ENCODE results near the gene TEX264.

The TEX264 gene

DNA sequence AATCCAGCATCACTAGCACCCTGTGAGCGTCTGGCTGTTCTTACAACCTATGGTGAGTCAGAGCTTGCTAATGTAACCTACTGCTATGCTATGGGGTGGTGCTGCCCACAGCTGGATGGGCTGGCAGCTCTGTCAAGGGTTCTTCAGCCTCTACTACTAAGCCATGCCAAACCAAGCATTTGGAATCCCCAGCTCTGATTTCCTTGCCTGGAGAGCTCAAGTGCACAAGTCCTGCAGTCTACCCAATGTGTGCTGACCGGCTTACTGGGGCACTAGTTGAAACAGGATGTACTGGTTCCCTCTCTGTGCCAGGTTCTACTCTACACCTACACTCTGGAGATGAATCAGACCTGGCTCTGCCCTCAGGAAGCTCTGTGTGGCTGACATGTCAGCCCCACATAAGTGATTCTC lies 4.2 kb downstream of the TEX264 start:
- DNase-seq (ENCODE audit: low spot score), result no peak

- no peak for DNase-seq (ENCODE audit: low spot score)
Observed at GRCh38 chr3:51676102-51676640, 5.1 kb downstream of the TEX264 start.

- DNase-seq (ENCODE audit: low spot score), result no peak
Observed at GRCh38 chr3:51677358-51677757, 6.3 kb downstream of the TEX264 start.

GRCh38 chr3:51678186-51678585 lies 7.1 kb downstream of the TEX264 start:
- DNase-seq (ENCODE audit: low spot score), result no peak

- no peak for DNase-seq (ENCODE audit: low spot score)
Observed at GRCh38 chr3:51678641-51679040, 7.6 kb downstream of the TEX264 start.

DNA sequence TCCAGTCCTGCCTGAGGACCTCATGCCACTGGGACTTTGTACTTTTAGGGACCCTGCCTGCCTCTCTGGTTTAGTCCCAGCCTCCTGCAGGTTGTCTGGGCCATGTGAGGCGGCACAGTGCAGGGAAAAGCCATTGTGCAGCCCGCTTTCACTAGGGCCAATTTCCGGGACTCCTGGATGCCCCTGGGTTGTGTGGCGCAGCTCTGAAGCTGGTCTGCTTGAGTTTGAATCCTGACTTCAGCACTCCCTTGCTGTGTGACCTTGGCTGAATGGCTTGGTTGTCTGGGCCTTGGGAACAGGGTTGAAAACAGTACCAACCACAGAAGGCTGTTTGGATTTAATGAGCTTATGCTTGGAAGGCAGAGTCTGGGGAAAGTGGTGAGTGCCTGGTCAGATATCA lies 8.3 kb downstream of the TEX264 start:
- DNase-seq (ENCODE audit: low spot score), result no peak

DNA sequence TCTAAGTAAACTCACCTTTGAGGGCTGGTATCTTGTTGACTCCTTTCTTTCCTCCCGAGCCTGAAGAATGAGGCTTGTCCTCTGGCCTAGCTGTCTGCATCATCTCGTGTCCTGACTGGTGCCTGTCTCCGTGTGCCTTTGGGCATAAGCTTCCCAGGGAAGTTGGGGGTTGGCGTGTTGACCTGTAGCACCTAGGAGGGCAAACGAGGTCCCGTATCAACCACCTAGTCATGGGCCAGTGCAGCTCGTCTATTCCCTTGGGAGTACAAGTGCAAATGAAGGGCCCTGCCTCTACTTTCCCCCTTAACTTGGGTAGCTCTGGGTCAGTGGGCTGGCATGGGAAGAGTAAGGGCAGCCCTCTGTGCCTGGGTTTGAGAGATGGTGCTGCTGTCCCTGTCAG lies 8.7 kb downstream of the TEX264 start:
- no peak for DNase-seq (ENCODE audit: low spot score)

- DNase-seq (ENCODE audit: low spot score), result no peak
Observed at GRCh38 chr3:51680196-51680595, 9.1 kb downstream of the TEX264 start.

GRCh38 chr3:51680663-51681230 lies 9.7 kb downstream of the TEX264 start:
- no peak for DNase-seq (ENCODE audit: low spot score)

DNA sequence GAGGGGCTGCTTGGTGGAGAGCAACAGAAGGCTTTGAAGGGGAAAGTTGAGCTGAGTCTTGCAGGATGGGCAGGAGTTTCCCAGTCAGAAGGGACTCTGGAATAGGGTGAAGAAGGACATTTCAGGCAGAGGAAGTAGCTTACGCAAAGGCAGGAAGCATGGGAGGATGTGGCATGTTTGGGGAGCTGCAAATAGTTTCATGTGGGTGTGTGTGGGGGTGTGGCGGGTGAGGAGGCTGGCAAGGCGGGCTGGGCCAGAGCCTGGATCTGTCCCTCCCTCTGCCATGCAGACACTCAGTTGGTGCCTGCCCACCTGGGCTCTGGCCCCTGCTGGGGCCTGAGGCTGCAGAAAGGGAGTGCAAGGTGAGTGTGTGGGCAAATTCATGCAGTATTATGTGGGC lies 10.4 kb downstream of the TEX264 start:
- DNase-seq (ENCODE audit: low spot score), result no peak

GRCh38 chr3:51682079-51682478 lies 11.0 kb downstream of the TEX264 start:
- DNase-seq (ENCODE audit: low spot score), result peak; percentile 88

- DNase-seq (ENCODE audit: low spot score), result no peak
Observed at GRCh38 chr3:51682526-51682925, 11.5 kb downstream of the TEX264 start.

DNA sequence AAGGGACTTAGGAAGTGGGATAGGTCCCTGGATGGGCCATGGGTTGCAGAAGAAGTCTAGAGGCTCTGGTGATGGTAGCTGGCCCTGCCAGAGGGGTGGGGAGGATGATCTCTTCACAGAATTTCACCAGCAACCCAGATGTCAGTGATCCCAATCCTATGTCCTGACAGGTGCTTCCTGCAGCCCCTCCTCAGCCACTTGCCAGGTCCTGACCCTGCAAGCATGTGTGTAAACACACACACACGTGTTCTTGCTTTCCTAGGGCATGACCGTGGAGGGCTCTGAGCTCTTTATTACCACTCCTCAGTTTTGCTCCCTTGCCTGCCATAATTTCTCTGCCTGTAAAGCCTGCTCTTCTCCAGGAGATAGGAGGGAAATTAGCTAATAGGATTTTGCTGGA lies 12.5 kb downstream of the TEX264 start:
- no peak for DNase-seq (ENCODE audit: low spot score)

GRCh38 chr3:51684971-51685751 lies 14.1 kb downstream of the TEX264 start:
- no peak for DNase-seq (ENCODE audit: low spot score)

DNA sequence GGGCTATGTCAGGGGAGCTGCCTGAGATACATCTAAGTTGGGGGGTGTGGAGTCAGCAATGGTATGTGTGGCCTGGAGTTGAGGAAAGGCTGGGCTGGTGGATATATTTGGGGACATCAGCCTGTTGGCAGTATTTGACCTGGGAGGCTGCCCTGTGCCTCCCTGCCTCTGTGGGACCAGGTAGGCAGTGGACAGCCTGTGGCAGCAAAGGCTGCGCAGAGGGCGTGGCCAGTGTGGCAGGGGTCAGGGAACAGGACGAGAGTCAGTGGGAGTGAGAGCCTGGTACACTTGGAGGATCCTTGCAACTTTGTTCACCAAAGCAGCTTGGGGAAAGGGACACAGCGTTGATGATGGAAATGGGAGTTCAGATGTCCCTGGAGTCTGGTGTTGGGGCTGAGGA lies 15.0 kb downstream of the TEX264 start:
- DNase-seq (ENCODE audit: low spot score), result no peak

DNA sequence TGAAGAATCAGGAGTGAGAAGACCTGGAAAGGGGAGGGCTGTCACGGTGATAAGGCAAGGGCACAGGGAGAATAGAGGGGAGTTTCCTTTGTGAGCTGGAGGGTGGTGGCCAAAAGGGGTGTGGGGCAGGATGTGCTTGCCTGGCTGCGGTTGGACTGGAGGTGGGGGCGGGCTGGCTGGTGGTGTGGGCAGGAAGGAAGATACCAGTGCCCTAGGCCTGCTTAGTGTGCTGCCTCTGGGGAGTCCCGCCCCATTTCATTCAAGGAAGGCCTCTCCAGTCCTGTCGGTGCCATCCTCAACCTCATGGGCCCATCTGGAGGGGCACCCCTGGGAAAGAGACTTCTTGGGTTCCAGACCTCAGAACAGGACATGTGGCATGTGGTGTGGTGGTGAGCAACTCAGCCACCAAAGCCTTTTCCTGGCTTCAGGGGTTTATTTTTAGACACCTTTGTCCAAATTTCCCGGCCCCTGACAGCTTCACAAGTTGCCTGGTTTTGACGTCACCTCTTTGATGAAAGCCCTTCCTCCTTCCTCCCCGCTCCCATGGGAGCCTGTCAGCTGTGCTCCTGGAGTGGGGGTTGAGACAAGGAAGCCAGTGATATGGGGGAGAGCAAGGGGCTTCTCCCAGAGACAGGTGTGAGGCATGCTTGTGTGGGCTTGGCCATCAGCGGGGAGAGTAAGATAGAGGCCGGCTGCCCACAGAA lies 15.6 kb downstream of the TEX264 start:
- DNase-seq (ENCODE audit: low spot score), result no peak

DNA sequence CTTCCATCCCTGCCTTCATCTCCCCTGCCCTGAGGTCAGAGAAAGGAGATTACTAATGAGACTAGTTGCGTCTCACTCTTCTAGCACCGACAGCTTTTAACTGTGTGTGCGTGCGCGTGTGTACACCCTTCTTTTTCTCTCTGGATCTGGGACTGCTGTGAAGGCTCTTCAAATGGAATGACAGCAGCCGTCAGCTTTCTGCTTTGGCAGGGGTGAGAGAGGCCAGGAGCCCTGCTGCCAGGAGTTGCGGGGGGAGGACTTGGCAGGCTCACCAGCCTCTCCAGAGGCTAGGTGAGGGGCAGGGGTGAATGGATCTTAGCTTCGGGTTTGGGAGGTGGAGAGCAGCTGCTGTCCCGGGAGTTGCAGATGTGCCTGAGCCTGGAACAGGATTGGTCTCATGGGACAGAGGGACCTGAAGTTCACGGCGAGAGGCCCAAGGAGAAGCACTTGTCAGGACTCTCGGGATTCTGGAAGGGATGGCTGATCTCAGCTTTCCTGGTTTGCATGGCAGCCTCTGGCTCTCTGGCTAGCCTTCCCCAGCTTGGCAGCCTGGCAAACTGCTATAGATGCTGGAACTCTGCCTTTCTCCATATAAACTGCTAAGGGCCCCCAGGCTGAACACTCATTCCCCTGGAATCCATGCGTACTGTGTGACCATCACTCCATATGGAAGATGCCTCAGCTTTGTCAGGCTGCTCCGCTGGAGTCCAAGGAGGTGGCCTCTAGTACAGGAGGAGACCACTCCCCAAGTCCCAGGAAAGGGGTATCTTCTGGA lies 16.6 kb downstream of the TEX264 start:
- no peak for DNase-seq (ENCODE audit: low spot score)

DNA sequence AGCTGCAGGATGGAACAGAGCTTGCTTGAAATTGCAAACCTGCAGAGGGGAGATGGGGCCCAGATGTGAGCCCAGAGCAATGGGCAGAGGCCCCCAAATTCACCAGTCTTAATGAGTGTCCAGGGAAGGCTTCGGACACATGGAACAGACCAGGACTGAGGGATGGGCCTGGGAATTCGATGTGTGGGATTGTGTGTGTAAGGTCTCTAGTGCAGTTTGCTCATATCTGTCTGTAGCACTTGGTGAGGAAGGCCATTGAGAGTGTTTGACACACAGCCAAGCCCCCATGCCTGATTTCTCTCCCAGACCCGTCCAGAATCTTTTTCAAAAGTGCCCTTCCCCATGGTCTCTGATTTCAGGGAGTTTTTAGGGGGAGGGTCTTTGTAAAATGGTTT lies 17.2 kb downstream of the TEX264 start:
- DNase-seq (ENCODE audit: low spot score), result no peak

DNA sequence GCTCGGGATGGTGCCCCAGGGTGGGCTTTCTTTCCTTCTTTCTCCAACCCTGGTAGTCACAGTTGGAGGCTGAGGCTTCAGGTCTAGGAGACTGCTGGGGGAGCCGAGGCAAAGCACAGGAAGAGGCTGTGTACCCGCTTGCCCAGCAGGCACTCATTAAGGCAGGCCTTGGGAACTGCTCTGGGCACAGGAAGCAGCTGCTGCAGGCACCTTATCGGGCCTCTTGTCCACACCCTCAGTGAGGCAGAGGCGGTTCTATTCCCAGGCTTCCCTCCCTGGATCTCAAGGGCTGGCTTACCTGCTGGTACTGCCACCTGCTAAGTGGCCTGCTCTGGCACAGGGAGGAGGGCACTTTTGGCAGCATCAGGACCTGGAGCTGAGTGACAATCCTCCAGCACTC lies 20.0 kb downstream of the TEX264 start:
- DNase-seq (ENCODE audit: low spot score), result no peak

DNA sequence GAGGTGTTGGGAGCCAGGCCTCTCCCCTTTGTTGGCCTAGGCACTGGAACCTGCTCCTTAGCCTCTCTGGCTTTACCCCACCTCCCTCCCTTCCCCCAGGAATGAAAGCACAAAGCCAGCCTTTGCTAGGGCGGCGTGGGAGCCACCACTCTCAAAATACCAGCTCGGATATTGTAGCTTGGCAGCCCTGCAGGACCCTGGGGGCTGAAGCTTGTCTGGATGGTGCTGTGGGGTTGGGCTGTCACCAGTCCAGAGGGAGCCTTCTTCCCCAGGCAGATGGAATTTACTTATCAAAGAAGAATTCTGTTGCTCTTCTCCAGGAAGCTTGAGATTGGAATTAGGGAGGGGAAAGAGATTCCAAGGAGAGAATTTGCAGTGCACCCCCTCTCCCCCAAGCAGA lies 20.9 kb downstream of the TEX264 start:
- DNase-seq (ENCODE audit: low spot score), result no peak

DNA sequence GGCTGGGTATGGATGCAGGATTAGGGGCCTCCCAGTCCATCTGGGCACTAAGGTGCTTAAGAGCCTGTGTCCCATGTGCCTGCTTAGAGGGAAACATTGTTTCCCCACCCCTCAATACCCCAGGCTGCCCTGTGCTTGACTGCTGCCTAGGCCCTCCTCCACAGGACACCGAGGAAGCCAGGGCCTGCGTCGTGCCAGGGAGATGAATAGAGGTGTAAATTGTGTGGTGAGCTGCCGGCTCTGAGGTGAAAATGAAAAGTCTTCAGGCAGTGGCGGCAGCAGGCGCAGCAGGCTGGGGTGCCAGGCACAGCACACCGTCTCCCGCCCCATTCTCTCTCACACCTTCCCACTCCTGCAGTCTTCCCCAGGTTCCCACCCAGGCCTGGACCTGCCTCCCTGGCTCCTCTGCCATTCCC lies 21.9 kb downstream of the TEX264 start:
- DNase-seq (ENCODE audit: low spot score), result no peak

GRCh38 chr3:51696954-51697353 lies 25.9 kb downstream of the TEX264 start:
- DNase-seq (ENCODE audit: low spot score), result peak; percentile 41
